ENCODE data around the gene DNM2. TPM values are rescaled to one million over a fixed set of nuclear protein-coding genes. Genes with fewer than 3 reads are reported as not detected.
A peak's percentile ranks its signal among the peaks of the same experiment; 100 is the strongest.

DNM2 gene
- total RNA-seq, 1 donor from 2014 or later: 113 TPM

DNA sequence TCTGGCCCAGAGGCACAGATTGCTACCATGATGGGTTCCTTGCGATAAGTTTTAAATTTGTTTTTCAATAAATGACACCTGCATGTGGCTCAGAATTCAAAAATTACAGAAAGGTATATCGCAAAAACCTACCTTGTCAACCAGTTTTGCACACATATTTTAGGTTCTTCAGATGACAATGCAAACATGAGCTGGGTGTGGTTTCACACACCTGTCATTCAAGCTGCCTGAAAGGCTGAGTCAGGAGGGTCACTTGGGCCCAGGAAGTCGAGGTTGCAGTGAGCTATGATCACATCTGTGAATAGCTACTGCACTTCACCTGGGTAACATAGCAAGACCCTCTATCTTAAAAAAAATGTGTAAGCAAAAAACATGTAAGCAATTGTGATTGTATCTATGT, 56.1 kb downstream of the DNM2 start:
- intact Hi-C loops (cut with DNase I): no loop called here
- H3K27ac ChIP-seq: no peak overlapping the region
- H3K4me3 ChIP-seq: no peak overlapping the region
- DNase-seq (ENCODE audit: low spot score in 2 of 2): no peak
- no peaks in the 10 kb centered on the region for H3K27me3 ChIP-seq
- H3K36me3 ChIP-seq: peaks cover 52 to 62% of the 10 kb centered on the region in 2 donors
- no peaks in the 10 kb centered on the region for H3K9me3 ChIP-seq
- H3K4me1 ChIP-seq: peaks cover 3 to 5% of the 10 kb centered on the region in 2 donors
- TF ChIP-seq, protein P1, sequence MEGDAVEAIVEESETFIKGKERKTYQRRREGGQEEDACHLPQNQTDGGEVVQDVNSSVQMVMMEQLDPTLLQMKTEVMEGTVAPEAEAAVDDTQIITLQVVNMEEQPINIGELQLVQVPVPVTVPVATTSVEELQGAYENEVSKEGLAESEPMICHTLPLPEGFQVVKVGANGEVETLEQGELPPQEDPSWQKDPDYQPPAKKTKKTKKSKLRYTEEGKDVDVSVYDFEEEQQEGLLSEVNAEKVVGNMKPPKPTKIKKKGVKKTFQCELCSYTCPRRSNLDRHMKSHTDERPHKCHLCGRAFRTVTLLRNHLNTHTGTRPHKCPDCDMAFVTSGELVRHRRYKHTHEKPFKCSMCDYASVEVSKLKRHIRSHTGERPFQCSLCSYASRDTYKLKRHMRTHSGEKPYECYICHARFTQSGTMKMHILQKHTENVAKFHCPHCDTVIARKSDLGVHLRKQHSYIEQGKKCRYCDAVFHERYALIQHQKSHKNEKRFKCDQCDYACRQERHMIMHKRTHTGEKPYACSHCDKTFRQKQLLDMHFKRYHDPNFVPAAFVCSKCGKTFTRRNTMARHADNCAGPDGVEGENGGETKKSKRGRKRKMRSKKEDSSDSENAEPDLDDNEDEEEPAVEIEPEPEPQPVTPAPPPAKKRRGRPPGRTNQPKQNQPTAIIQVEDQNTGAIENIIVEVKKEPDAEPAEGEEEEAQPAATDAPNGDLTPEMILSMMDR (IDR thresholded peaks at IDR 0.05): no peak

DNA sequence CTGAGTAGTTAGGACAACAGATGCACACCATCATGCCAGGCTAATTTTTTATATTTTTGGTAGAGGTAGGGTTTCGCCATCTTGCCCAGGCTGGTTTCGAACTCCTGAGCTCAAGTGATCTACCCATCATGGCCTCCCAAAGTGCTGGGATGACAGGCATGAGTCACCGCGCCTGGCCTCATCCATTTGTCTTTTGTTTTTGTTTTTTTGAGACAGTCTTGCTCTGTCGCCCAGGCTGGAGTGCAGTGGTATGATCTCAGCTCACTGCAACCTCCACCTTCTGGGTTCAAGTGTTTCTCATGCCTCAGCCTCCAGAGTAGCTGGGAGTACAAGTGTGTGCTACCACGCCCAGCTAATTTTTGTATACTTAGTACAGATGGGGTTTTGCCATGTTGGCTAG, 57.0 kb downstream of the DNM2 start:
- H3K36me3 ChIP-seq: peaks cover 52 to 68% of the 10 kb centered on the region in 2 donors

GRCh38 chr19:10776900-10777650, 59.2 kb downstream of the DNM2 start:
- DNase-seq (ENCODE audit: low spot score in 2 of 2): no peak
- intact Hi-C loops (cut with DNase I): no loop called here
- no peak overlapping the region for H3K27ac ChIP-seq

More for the DNA sequence above, 57.0 kb downstream of the DNM2 start:
- TF ChIP-seq, protein P1 (IDR thresholded peaks at IDR 0.05): no peak
- H3K27me3 ChIP-seq: no peaks in the 10 kb centered on the region
- peaks cover 0 to 3% of the 10 kb centered on the region in 2 donors for H3K4me1 ChIP-seq
- no peak overlapping the region for H3K4me3 ChIP-seq
- DNase-seq (ENCODE audit: low spot score in 2 of 2): no peak
- intact Hi-C loops (cut with DNase I): no loop called here
- H3K9me3 ChIP-seq: no peaks in the 10 kb centered on the region
- H3K27ac ChIP-seq: no peak overlapping the region

DNA sequence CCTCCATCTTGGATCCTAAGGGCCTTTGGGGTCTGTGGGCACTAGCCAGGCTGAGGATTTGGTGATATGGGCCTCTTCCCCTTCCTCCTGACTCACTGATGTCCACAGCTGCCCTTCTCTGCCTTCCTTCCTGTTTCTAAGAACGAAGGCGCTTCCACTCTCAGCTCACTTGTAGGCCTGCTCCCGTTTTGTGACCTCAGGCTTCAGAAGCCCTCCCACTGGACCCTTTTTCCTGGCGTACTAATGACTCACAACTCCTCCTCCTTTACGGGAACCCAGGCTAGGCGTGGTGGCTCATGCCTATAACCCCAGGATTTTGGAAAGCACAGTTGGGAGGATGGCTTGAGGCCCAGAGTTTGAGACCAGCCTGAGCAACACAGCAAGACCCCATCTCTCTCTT, 62.5 kb downstream of the DNM2 start:
- no peaks in the 10 kb centered on the region for H3K4me1 ChIP-seq
- no peaks in the 10 kb centered on the region for H3K9me3 ChIP-seq
- TF ChIP-seq, protein P1 (IDR thresholded peaks at IDR 0.05): no peak
- no peaks in the 10 kb centered on the region for H3K27me3 ChIP-seq
- H3K27ac ChIP-seq: peak overlapping the region; percentile 63 to 72
- intact Hi-C loops (cut with DNase I): no loop called here
- H3K36me3 ChIP-seq: peaks cover 68 to 93% of the 10 kb centered on the region in 2 donors
- DNase-seq (ENCODE audit: low spot score in 2 of 2): peak; percentile 60 to 87
- no peak overlapping the region for H3K4me3 ChIP-seq

More at GRCh38 chr19:10776900-10777650, 59.2 kb downstream of the DNM2 start:
- Histone ChIP-seq H3K9me3 (no peaks in the 10 kb centered on the region), H3K36me3 (peaks cover 64 to 87% of the 10 kb centered on the region in 2 donors), H3K4me3 (no peak overlapping the region), H3K27me3 (no peaks in the 10 kb centered on the region), H3K4me1 (no peaks in the 10 kb centered on the region)
- TF ChIP-seq, protein P1 (IDR thresholded peaks at IDR 0.05): no peak

- intact Hi-C loops (cut with DNase I): no loop called here
- TF ChIP-seq, protein P1 (IDR thresholded peaks at IDR 0.05): no peak
These were observed 64.9 kb downstream of the DNM2 start for GRCh38 chr19:10782795-10783194.

More at GRCh38 chr19:10782795-10783194, 64.9 kb downstream of the DNM2 start:
- Histone ChIP-seq H3K36me3 (peaks cover 71 to 93% of the 10 kb centered on the region in 2 donors), H3K4me1 (no peaks in the 10 kb centered on the region), H3K27me3 (no peaks in the 10 kb centered on the region), H3K4me3 (no peak overlapping the region), H3K9me3 (no peaks in the 10 kb centered on the region), H3K27ac (no peak overlapping the region)
- no peak for DNase-seq (ENCODE audit: low spot score in 2 of 2)
